CD14-positive monocyte (primary cell): ENCODE data around the gene SIGMAR1. TPM values are rescaled to one million over a fixed set of nuclear protein-coding genes. Genes with fewer than 3 reads are reported as not detected.

Experiments
- DNase-seq, 3 donors: peaks; one replicate each; pipeline ENCODE4 v3.0.0-alpha.2; 2011 to 2022
- H2AFZ ChIP-seq: 2 replicates; pipeline ENCODE4 v1.6.0; 2012; ENCODE audit warnings: mild to moderate bottlenecking, low read depth, low read length, inconsistent platforms; ENCODE audit not compliant: insufficient read depth, poor library complexity, severe bottlenecking
- H3K27ac ChIP-seq, 2 donors: 1 replicate in 1 of 2; 2 replicates in 1 of 2; pipeline ENCODE4 v1.5.1; 2012 to 2013; ENCODE audit warnings: low read length in 2 of 2, control low read depth in 1 of 2, inconsistent platforms in 1 of 2, low read depth in 1 of 2, mild to moderate bottlenecking in 1 of 2
- H3K27me3 ChIP-seq, 2 donors: one replicate each; pipeline versions ENCODE4 v1.6.0 to v1.6.1; 2011 to 2013; ENCODE audit warnings: low read length in 2 of 2; ENCODE audit not compliant: control insufficient read depth in 2 of 2, insufficient read depth in 2 of 2
- H3K36me3 ChIP-seq, 2 donors: replicated peaks in 1 of 2; 1 replicate in 1 of 2; 2 replicates in 1 of 2; pipeline versions ENCODE4 v1.5.1 to v1.6.1; 2012 to 2013; ENCODE audit warnings: low read length in 2 of 2, control low read depth in 1 of 2, inconsistent platforms in 1 of 2, mild to moderate bottlenecking in 1 of 2; ENCODE audit not compliant: insufficient read depth in 2 of 2, control insufficient read depth in 1 of 2
- H3K4me1 ChIP-seq, 2 donors: 1 replicate in 1 of 2; 2 replicates in 1 of 2; pipeline versions ENCODE4 v1.5.1 to v1.6.1; 2012 to 2013; ENCODE audit warnings: low read length in 2 of 2, control low read depth in 1 of 2, inconsistent platforms in 1 of 2, mild to moderate bottlenecking in 1 of 2, moderate library complexity in 1 of 2; ENCODE audit not compliant: insufficient read depth in 2 of 2, control insufficient read depth in 1 of 2
- H3K4me2 ChIP-seq: replicated peaks from 2 replicates; pipeline ENCODE3; 2012; ENCODE audit warnings: low read length, moderate library complexity, mild to moderate bottlenecking; ENCODE audit not compliant: poor library complexity, severe bottlenecking; ENCODE audit errors: extremely low read depth
- H3K4me3 ChIP-seq, 3 experiments: fragments of 200-600 bp in 1 of 3; sonication (generic) in 1 of 3; replicated peaks in 1 of 3; 1 replicate in 2 of 3; 2 replicates in 1 of 3; pipeline ENCODE4 v1.5.1; 2011 to 2013; ENCODE audit warnings: low read length in 3 of 3, mild to moderate bottlenecking in 3 of 3, control low read depth in 2 of 3, low read depth in 2 of 3, inconsistent platforms in 1 of 3, moderate library complexity in 1 of 3
- H3K79me2 ChIP-seq: 2 replicates; pipeline ENCODE4 v1.6.0; 2012; ENCODE audit warnings: mild to moderate bottlenecking, control low read depth, inconsistent platforms, low read length, moderate library complexity; ENCODE audit not compliant: insufficient read depth
- H3K9ac ChIP-seq: 2 replicates; pipeline ENCODE4 v1.6.0; 2017; ENCODE audit warnings: low read length, mild to moderate bottlenecking; ENCODE audit not compliant: insufficient read depth, poor library complexity, severe bottlenecking
- H3K9me3 ChIP-seq, 2 donors: replicated peaks in 1 of 2; 1 replicate in 1 of 2; 2 replicates in 1 of 2; pipeline versions ENCODE4 v1.5.1 to v1.6.1; 2012 to 2013; ENCODE audit warnings: low read length in 2 of 2, control low read depth in 1 of 2; ENCODE audit not compliant: control insufficient read depth in 1 of 2, insufficient read depth in 1 of 2
- H4K20me1 ChIP-seq: 2 replicates; pipeline ENCODE4 v1.6.0; 2012; ENCODE audit warnings: mild to moderate bottlenecking, low read length, control low read depth, moderate library complexity; ENCODE audit not compliant: insufficient read depth
- H3K27ac Mint-ChIP-seq, 7 donors: one replicate each; pipeline ENCODE4 v1.8.0; 2020; ENCODE audit warnings: mild to moderate bottlenecking in 7 of 7, mixed read lengths in 7 of 7, moderate library complexity in 6 of 7, inconsistent platforms in 2 of 7
- H3K27me3 Mint-ChIP-seq, 3 donors: one replicate each; pipeline ENCODE4 v1.8.0; 2021 to 2022; ENCODE audit warnings: low read depth in 3 of 3, mild to moderate bottlenecking in 3 of 3, mixed read lengths in 3 of 3, moderate library complexity in 3 of 3, inconsistent platforms in 1 of 3
- H3K36me3 Mint-ChIP-seq, 2 donors: one replicate each; pipeline ENCODE4 v1.8.0; 2020; ENCODE audit warnings: mixed read lengths in 2 of 2, inconsistent platforms in 1 of 2, mild to moderate bottlenecking in 1 of 2
- H3K4me1 Mint-ChIP-seq: one replicate; pipeline ENCODE4 v1.8.0; 2020; ENCODE audit warnings: mild to moderate bottlenecking, mixed read lengths
- H3K4me3 Mint-ChIP-seq, 2 donors: one replicate each; pipeline ENCODE4 v1.8.0; 2020; ENCODE audit warnings: mild to moderate bottlenecking in 2 of 2, mixed read lengths in 2 of 2, moderate library complexity in 1 of 2
- H3K9me3 Mint-ChIP-seq, 7 donors: one replicate each; pipeline ENCODE4 v1.8.0; 2020 to 2022; ENCODE audit warnings: mixed read lengths in 7 of 7, mild to moderate bottlenecking in 6 of 7, moderate library complexity in 6 of 7, inconsistent platforms in 2 of 7
- CTCF ChIP-seq: fragments of 200-600 bp; IDR thresholded peaks from one replicate; pipeline ENCODE4 v1.8.0; 2022; ENCODE audit warnings: antibody characterized with exemption, mild to moderate bottlenecking
- WGBS: methylation state at CpG from one replicate; pipeline ENCODE4 v1.1.5; 2013; ENCODE audit warnings: missing lambda C conversion rate; ENCODE audit not compliant: insufficient coverage; 5-methylcytosine and 5-hydroxymethylcytosine counted together
- intact Hi-C, 2 donors: fragments of 100-400 bp; cut with micrococcal nuclease; formaldehyde crosslinking; loops; one replicate each; pipeline versions ENCODE4 v1.15.0 to v1.15.1; 2023
- polyA plus RNA-seq, 3 donors: library from polyadenylated mRNA; depleted of rRNA in 1 of 3; unstranded in 2 of 3; stranded (reverse) in 1 of 3; fragments of 300-500 nt in 2 of 3; fragments of >200 nt in 1 of 3; fragmentation: Illumina TruSeq in 2 of 3; gene quantifications; 1 replicate in 2 of 3; 2 replicates in 1 of 3; pipeline ENCODE4 v1.2.3, GENCODE V29; 2012 to 2021

The SIGMAR1 gene
- polyA plus RNA-seq, 3 donors = 26.6 to 59.6 (median 49.5) TPM

- Histone ChIP-seq H3K79me2 (peaks cover 20% of the 10 kb centered on the region), H3K36me3 (peaks cover 0 to 12% of the 10 kb centered on the region in 2 donors), H3K27ac (no peak overlapping the region), H3K9me3 (peaks cover 5 to 11% of the 10 kb centered on the region in 2 donors), H3K4me1 (peaks cover 9 to 10% of the 10 kb centered on the region in 2 donors), H3K4me2 (no peak overlapping the region), H4K20me1 (no peaks in the 10 kb centered on the region), H2AFZ (no peak overlapping the region), H3K4me3 (no peak overlapping the region), H3K9ac (no peak overlapping the region), H3K27me3 (no peaks in the 10 kb centered on the region)
- Mint-ChIP-seq H3K4me3 (no peak overlapping the region), H3K9me3 (peaks cover 8 to 17% (median 12%) of the 10 kb centered on the region in 7 donors), H3K27ac (no peak overlapping the region), H3K27me3 (peaks cover 0 to 2% (median 0%) of the 10 kb centered on the region in 3 donors), H3K36me3 (peaks cover 18 to 28% of the 10 kb centered on the region in 2 donors), H3K4me1 (peaks cover 17% of the 10 kb centered on the region)
- no peak for TF ChIP-seq CTCF
- WGBS = 100% methylated on average over 2 of the region's 5 CpGs
- DNase-seq = no peak
- intact Hi-C loops = loop anchor here (10.0 kb wide), 2 partner anchors 315 to 445 kb away; partner anchors contain the start of genes ATOSB (in 1 of the 2) and DNAJB5 (in 1 of the 2)
Observed at GRCh38 chr9:34669809-34670562, 32.4 kb upstream of the SIGMAR1 start.

- DNase-seq = peak; percentile 94 to 95 (median 94)
- intact Hi-C loops = loop anchor here (10.0 kb wide), 2 partner anchors 319 to 449 kb away; partner anchors contain the start of genes ATOSB (in 1 of the 2) and DNAJB5 (in 1 of the 2)
- H3K9me3 Mint-ChIP-seq = peaks cover 8 to 17% (median 12%) of the 10 kb centered on the region in 7 donors
Observed at GRCh38 chr9:34665381-34666250, 28.0 kb upstream of the SIGMAR1 start.

More at GRCh38 chr9:34665381-34666250, 28.0 kb upstream of the SIGMAR1 start:
- TF ChIP-seq CTCF = no peak
- Histone ChIP-seq H3K4me3 (peak overlapping the region; percentile 65 to 87 (median 71)), H3K4me1 (peaks cover 16 to 19% of the 10 kb centered on the region in 2 donors), H3K9me3 (peaks cover 5 to 11% of the 10 kb centered on the region in 2 donors), H4K20me1 (no peaks in the 10 kb centered on the region), H2AFZ (peak overlapping the region; percentile 94), H3K79me2 (peaks cover 20% of the 10 kb centered on the region), H3K9ac (peak overlapping the region; percentile 90), H3K36me3 (peaks cover 0 to 12% of the 10 kb centered on the region in 2 donors), H3K27me3 (no peaks in the 10 kb centered on the region), H3K27ac (peak overlapping the region; percentile 95 to 98), H3K4me2 (peak overlapping the region; percentile 94)
- 7% methylated on average over 37 of the region's 55 CpGs for WGBS
- Mint-ChIP-seq H3K27me3 (peaks cover 0 to 3% (median 2%) of the 10 kb centered on the region in 3 donors), H3K4me1 (peaks cover 26% of the 10 kb centered on the region), H3K36me3 (peaks cover 18 to 26% of the 10 kb centered on the region in 2 donors), H3K4me3 (peak overlapping the region; percentile 82 to 91), H3K27ac (peak overlapping the region; percentile 97 to 99 (median 99))
